MM.1S (cell line): ENCODE data around the gene PPP4R4.

ENCODE experiments used
- EZH2 ChIP-seq: fragments of 300-600 bp; sonication (generic); optimal IDR thresholded peaks from 2 replicates; pipeline ENCODE3; 2017; ENCODE audit warnings: low read depth, mild to moderate bottlenecking, antibody characterized with exemption, low read length, mixed read lengths
- TF ChIP-seq, protein P1 (sequence below): fragments of 300-600 bp; sonication (generic); IDR thresholded peaks from 2 replicates; pipeline ENCODE4 v1.5.1; 2016; ENCODE audit warnings: antibody characterized with exemption, low read length, mixed read lengths

DNA sequence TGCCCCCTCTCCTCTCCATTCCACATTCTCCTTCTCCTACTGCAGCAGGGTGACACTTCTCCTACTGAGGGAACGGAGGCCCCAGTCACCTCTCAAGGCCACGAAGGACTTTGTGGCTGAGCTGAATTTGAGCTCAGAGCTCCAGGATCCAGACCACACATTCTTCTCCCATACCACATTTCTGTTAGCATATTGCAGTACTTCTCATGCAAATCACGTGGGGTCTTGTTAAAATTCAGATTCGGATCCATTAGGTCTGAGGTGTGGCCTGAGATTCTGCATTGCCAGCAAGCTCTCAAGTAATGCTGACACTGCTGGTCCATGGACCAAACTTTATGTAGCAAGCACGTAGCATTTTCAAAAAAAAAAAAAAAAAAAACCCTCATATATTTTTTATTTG lies 35.1 kb upstream of the PPP4R4 start:
- TF ChIP-seq, protein P1, sequence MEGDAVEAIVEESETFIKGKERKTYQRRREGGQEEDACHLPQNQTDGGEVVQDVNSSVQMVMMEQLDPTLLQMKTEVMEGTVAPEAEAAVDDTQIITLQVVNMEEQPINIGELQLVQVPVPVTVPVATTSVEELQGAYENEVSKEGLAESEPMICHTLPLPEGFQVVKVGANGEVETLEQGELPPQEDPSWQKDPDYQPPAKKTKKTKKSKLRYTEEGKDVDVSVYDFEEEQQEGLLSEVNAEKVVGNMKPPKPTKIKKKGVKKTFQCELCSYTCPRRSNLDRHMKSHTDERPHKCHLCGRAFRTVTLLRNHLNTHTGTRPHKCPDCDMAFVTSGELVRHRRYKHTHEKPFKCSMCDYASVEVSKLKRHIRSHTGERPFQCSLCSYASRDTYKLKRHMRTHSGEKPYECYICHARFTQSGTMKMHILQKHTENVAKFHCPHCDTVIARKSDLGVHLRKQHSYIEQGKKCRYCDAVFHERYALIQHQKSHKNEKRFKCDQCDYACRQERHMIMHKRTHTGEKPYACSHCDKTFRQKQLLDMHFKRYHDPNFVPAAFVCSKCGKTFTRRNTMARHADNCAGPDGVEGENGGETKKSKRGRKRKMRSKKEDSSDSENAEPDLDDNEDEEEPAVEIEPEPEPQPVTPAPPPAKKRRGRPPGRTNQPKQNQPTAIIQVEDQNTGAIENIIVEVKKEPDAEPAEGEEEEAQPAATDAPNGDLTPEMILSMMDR, result no peak
- TF ChIP-seq EZH2, result no peak
